Endothelial cell of umbilical vein (primary cell): Measurements from ENCODE around the gene OR5A2.

Source experiments
- EZH2 ChIP-seq: IDR thresholded peaks from 2 replicates; pipeline ENCODE4 v1.6.1; 2012; ENCODE audit warnings: borderline replicate concordance, low read depth, mild to moderate bottlenecking, moderate library complexity, low read length, inconsistent platforms; ENCODE audit not compliant: severe bottlenecking
- GATA2 ChIP-seq: IDR thresholded peaks from 2 replicates; pipeline ENCODE4 v1.7.0; 2011; ENCODE audit warnings: low read depth, mild to moderate bottlenecking, moderate library complexity, mixed read lengths, low read length; ENCODE audit not compliant: insufficient read length, insufficient read depth
- MYC ChIP-seq: IDR thresholded peaks from one replicate; pipeline ENCODE4 v1.6.1; 2011; ENCODE audit warnings: mild to moderate bottlenecking, low read depth, low read length
- POLR2A ChIP-seq: IDR thresholded peaks from 2 replicates; pipeline ENCODE4 v1.6.1; 2012; ENCODE audit warnings: low read depth, mild to moderate bottlenecking, control low read depth, low read length
- POLR2AphosphoS5 ChIP-seq: IDR thresholded peaks from 2 replicates; pipeline ENCODE4 v1.6.1; 2012; ENCODE audit warnings: low read depth, mild to moderate bottlenecking, control low read depth, low read length, moderate library complexity; ENCODE audit not compliant: insufficient read depth
- TF ChIP-seq, protein P1 (sequence below), 2 donors: IDR thresholded peaks; 1 replicate in 1 of 2; 2 replicates in 1 of 2; pipeline ENCODE4 v1.5.1; 2011; ENCODE audit warnings: low read length in 2 of 2, mild to moderate bottlenecking in 2 of 2, moderate library complexity in 2 of 2, control low read depth in 1 of 2, inconsistent platforms in 1 of 2, low read depth in 1 of 2; ENCODE audit not compliant: insufficient read depth in 1 of 2; ENCODE audit errors: extremely low read depth in 1 of 2
- TF ChIP-seq, protein P2 (sequence below): IDR thresholded peaks from 2 replicates; pipeline ENCODE4 v1.6.1; 2011; ENCODE audit not compliant: insufficient read depth, insufficient read length

DNA sequence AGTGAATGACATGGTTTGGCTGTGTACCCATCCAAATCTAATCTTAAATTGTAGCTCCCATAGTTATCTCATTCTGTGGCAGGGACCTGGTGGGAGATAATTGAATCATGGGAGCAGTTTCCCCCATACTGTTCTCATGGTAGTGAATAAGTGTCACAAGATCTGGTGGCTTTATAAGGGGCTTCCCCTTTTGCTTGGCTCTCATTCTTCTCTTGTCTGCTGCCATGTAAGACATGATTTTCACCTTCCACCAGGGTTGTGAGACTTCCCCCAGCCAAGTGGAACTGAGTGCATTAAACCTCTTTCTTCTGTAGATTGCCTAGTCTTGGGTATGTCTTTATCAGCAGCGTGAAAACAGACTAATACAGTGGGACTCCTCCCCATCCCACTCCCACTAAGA is 11.1 kb downstream of the OR5A2 start:
- TF ChIP-seq, protein P1, sequence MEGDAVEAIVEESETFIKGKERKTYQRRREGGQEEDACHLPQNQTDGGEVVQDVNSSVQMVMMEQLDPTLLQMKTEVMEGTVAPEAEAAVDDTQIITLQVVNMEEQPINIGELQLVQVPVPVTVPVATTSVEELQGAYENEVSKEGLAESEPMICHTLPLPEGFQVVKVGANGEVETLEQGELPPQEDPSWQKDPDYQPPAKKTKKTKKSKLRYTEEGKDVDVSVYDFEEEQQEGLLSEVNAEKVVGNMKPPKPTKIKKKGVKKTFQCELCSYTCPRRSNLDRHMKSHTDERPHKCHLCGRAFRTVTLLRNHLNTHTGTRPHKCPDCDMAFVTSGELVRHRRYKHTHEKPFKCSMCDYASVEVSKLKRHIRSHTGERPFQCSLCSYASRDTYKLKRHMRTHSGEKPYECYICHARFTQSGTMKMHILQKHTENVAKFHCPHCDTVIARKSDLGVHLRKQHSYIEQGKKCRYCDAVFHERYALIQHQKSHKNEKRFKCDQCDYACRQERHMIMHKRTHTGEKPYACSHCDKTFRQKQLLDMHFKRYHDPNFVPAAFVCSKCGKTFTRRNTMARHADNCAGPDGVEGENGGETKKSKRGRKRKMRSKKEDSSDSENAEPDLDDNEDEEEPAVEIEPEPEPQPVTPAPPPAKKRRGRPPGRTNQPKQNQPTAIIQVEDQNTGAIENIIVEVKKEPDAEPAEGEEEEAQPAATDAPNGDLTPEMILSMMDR (IDR thresholded peaks at IDR 0.05; ENCODE audit: extremely low read depth in 1 of 2, insufficient read depth in 1 of 2, low read depth in 1 of 2, low read length in 2 of 2), result no peak
- TF ChIP-seq MYC (no peak), EZH2 (no peak), GATA2 (no peak), POLR2A (no peak), POLR2AphosphoS5 (no peak)
- TF ChIP-seq, protein P2, sequence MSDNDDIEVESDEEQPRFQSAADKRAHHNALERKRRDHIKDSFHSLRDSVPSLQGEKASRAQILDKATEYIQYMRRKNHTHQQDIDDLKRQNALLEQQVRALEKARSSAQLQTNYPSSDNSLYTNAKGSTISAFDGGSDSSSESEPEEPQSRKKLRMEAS, result no peak
